22Rv1 (cell line): Measurements from ENCODE around the gene CPNE8.

Experiments
- H3K27ac ChIP-seq: fragments of 450-650 bp; 2 replicates; pipeline ENCODE4 v1.5.1; 2017
- CTCF ChIP-seq: fragments of 450-650 bp; IDR thresholded peaks from 2 replicates; pipeline ENCODE4 v1.5.1; 2017; ENCODE audit warnings: mild to moderate bottlenecking
- ZFX ChIP-seq: fragments of 450-650 bp; IDR thresholded peaks from 2 replicates; pipeline ENCODE4 v1.6.1; 2017; ENCODE audit warnings: antibody characterized with exemption, borderline replicate concordance

CPNE8 gene

GRCh38 chr12:38662829-38663228 lies 242.6 kb downstream of the CPNE8 start:
- TF ChIP-seq CTCF (no peak), ZFX (no peak)
- H3K27ac ChIP-seq = no peak overlapping the region

- TF ChIP-seq CTCF (no peak), ZFX (no peak)
- H3K27ac ChIP-seq = no peak overlapping the region
Measured at GRCh38 chr12:38653650-38654049, 251.7 kb downstream of the CPNE8 start.

- no peak overlapping the region for H3K27ac ChIP-seq
- TF ChIP-seq ZFX (no peak), CTCF (no peak)
Measured at GRCh38 chr12:38648813-38649212, 256.6 kb downstream of the CPNE8 start.

GRCh38 chr12:38646146-38646545 lies 259.2 kb downstream of the CPNE8 start:
- TF ChIP-seq CTCF (no peak), ZFX (no peak)
- H3K27ac ChIP-seq = no peak overlapping the region

GRCh38 chr12:38639625-38640024 lies 265.8 kb downstream of the CPNE8 start:
- H3K27ac ChIP-seq = no peak overlapping the region
- no peak for TF ChIP-seq ZFX
- TF ChIP-seq CTCF = no peak

GRCh38 chr12:38638401-38638800 lies 267.0 kb downstream of the CPNE8 start:
- TF ChIP-seq CTCF (no peak), ZFX (no peak)
- H3K27ac ChIP-seq = no peak overlapping the region

GRCh38 chr12:38633511-38633910 lies 271.9 kb downstream of the CPNE8 start:
- H3K27ac ChIP-seq = no peak overlapping the region
- TF ChIP-seq ZFX = no peak
- no peak for TF ChIP-seq CTCF
